Activated CD8-positive, alpha-beta memory T cell treated with anti-CD3 and anti-CD28 coated beads, Interleukin-2, amount 50 U/mL, for 1 hour (primary cell): ENCODE data around the gene ZNF773.
"Not testable (repeated sequence)": the region's sequence is repeated elsewhere in the genome, so short reads cannot be mapped to it uniquely, and the experiment has no call there.

Experiments
- DNase-seq: peaks from one replicate; pipeline ENCODE4 v3.0.0-alpha.2; 2020; ENCODE audit errors: extremely low read depth

The ZNF773 gene

DNA sequence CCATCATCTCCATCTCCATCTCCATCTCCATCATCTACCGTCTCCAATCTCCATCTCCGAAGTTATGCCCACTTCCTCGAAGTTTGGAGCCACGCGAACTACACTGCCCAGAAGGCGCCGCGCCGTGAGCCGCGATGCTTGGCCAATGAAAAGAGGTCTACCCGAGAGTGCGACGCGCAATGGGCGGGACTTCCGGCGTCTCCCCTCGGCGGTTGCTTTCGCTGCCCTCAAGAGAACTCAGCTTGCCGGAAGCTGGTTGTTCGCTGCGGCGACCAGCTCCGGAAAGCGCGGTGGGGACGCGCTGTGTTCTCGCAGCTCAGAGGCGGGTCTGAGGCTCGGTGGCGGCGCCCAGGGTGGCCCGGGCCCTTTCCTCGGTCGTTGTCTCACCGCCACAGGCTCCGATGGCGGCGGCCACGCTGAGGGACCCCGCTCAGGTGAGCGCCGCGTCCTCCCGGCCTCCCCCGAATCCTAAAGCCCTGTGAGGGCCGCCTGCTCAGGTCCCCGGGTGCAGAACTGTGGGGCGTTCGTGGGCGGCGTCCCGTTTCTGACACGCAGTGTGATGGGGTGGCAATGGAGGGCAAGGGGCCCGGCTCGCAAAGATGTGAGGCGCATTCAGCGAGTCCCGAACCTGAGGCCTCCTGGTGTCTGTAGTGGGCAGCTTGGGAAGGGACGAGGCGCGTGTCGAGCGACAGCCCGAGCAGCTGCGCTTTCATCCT lies at the start of gene ZNF773:
ZNF773 (plus strand) TSS at position 259 of the 716 bp plus-strand sequence; CDS start at position 402, 143 bp downstream.
- peak; percentile 88 for DNase-seq

DNA sequence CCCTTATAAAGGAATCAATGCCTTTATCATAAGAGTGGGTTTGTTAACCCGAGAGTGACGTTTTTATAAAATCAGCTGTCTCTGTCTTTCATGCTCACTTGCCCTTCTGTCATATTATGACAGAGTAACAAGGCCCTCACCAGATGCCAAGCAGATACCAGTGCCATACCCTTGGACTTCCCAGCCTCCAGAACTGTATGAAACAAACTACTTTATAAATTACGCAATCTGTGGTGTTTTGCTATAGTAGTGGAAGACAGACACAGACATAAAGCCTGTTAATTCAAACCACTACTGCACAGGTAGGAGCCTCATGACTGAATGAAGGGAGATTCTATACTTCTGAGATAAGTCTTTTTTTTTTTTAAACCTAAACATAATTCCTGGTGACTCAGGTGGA lies 47.4 kb upstream of the ZNF773 start:
- DNase-seq = no peak

DNA sequence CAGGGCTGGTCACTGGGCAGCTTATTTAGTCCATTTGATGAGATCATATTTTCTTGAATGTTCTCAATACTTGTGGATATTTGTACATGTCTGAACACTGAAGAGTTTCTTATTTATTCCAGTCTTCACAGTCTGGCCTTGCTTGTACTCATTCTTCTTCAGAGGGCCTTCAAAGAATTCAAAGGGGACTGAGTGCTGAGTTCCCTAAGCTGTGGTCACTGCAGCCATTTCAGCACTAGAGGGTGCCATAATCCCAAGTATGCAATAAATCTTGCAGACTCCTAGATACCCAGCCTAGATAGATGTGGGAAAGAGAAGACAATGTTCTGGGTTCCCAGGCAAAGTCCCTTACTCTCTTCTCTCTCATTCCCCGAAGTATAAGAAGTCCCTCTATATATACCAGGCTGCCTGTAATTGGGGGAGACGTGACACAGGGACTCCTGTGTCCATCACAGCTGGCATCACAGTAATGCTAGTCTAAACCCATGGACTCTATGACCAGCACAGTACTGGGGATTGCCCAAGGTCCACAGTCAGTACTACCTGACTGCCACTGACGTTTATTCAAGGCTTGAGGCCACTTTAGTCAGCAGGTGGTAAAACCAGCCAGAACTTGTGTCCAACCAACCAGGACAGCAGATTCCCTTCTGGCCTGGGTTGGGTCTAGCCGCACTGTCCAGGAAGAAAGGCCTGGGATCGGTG lies 33.9 kb upstream of the ZNF773 start:
- DNase-seq = no peak

DNA sequence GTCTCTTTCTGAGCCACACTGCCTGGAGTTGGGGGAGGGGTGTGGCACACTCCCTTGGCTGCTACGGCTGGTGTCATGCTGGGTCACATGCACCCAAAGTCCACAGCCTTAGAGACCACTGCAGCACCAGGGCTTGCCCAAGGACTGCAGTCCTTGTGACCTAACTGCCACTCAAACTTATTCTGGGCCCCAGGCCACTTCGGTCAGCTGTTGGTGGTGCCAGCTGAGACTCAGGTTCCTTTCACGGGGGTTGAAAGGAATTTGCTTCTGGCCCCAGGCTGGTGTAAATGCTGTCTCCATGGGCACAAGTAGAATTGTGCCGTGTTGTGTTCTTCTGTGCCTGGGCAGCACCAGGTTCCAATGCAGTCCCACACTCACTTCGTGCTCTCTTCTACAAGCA lies 33.2 kb upstream of the ZNF773 start:
- no peak for DNase-seq

DNA sequence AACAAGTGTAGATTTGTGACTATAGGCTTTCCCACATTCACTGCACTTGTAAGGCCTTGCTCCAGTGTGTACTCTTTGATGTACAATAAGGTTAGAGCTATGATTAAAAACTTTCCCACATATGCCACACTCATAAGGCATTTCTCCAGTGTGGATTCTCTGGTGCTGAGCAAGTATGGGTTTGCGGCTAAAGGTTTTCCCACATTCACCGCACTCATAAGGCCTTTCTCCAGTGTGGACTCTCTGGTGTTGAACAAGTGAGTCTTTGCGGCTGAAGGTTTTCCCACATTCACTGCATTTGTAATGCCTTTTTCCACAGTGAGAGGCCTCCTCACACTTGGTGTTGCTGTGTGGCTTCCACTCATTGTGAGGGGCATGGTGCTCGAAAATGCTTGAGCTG lies 26.1 kb upstream of the ZNF773 start:
- no peak for DNase-seq

DNA sequence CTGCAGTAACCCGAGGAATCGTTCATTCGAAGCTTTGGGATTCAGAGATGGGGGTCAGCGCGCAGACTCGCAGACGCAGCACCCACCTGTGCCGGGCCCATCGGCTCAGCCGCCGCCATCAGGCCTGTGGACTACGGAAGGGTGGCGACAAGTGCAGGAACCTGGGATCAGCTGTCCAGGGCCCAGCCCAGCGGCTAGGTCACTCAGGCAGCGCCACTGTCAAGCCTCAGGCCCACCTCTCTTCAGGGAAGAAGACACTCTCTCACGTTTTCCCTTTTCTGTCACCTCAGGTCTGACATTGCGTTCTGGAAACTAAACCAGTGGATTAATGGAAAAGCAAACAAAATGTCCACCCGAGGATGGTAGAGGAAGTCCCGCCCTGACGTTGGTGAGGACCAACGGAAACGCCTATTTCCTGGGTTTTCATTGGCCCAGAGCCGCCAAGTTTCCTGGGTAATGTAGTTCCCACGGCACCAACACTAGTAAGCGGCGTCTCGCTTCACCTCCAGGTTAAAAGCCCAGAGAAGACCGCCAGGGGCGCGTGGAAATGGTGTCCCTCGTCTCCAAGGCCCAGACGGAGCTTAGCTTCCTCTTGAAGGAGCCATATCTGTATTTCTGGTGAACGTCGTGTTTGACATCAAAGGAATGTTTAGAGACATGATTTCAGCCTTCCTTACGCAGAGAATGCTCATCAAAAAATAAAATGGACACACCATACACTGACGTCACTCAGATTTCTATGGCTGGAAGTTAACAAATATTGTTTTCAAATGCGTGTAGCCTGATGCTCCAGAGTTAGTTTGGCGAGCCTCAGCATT lies 22.3 kb upstream of the ZNF773 start, which contains the start of gene ZNF772:
ZNF772 (minus strand) TSS at position 376 of the 818 bp plus-strand sequence; CDS start at position 119, 257 bp downstream.
- DNase-seq = peak; percentile 73

DNA sequence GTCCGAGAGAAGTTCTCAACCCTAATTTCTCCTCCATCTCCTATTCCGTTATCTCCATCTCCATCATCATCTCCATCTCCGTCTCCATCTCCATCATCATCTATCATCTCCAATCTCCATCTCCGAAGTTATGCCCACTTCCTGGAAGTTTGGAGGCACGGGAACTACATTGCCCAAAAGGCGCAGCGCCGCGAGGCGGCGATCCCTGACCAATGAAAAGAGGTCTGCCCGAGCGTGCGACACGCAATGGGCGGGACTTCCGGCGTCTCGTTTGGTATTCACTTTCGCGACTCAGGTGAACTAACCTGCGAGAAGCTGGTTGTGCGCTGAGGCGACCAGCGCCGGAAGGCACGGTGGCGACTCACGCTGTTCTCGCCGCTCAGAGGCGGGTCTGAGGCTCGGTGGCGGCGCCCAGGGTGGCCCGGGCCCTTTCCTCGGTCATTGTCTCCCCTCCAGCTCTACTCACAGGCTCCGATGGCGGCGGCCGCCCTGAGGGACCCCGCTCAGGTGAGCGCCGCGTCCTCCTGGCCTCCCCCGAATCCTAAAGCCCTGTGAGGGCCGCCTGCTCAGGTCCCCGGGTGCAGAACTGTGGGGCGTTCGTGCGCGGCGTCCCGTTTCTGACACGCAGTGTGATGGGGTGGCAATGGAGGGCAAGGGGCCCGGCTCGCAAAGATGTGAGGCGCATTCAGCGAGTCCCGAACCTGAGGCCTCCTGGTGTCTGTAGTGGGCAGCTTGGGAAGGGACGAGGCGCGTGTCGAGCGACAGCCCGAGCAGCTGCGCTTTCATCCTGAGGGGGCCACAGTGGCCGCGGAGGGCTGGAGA lies 12.1 kb upstream of the ZNF773 start, which contains the start of gene ZNF419:
ZNF419 (plus strand) TSS at position 274 of the 822 bp plus-strand sequence; CDS start at position 475, 201 bp downstream.
- peak; percentile 82 for DNase-seq

DNA sequence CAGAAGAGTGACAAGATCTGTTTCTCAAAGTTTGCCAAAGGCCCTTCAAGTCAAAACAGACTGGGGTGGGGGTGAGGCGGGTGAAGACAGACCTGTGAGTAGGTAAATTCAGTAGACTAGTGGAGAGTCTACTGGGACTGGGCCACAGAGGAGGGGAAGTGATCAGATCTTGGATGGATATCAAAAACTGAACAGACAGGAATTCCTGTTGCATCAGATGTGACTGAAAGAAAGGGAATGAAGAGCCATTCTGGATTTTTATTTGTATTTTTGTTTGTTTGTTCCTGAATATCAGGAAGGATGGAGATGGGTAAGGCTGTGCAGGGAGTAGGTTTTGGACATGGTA lies 11.5 kb upstream of the ZNF773 start:
- not testable (repeated sequence) for DNase-seq

DNA sequence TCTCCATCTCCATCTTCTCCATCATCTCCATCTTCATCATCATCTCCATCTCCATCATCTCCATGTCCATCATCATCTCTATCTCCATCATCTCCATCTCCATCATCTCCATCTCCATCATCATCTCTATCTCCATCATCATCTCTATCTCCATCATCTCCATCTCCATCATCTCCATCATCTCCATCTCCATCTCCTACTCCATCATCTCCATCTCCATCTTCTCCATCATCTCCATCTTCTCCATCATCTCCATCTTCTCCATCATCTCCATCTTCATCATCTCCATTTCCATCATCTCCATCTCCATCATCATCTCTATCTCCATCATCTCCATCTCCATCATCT lies 432 bp upstream of the ZNF773 start:
- DNase-seq = not testable (repeated sequence)

DNA sequence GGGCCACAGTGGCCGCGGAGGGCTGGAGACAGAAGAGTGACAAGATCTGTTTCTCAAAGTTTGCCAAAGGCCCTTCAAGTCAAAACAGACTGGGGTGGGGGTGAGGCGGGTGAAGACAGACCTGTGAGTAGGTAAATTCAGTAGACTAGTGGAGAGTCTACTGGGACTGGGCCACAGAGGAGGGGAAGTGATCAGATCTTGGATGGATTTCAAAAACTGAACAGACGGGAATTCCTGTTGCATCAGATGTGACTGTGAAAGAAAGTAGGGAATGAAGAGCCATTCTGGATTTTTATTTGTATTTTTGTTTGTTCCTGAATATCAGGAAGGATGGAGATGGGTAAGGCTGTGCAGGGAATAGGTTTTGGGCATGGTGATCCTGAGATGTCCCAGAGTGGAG lies 662 bp downstream of the ZNF773 start:
- DNase-seq = not testable (repeated sequence)

DNA sequence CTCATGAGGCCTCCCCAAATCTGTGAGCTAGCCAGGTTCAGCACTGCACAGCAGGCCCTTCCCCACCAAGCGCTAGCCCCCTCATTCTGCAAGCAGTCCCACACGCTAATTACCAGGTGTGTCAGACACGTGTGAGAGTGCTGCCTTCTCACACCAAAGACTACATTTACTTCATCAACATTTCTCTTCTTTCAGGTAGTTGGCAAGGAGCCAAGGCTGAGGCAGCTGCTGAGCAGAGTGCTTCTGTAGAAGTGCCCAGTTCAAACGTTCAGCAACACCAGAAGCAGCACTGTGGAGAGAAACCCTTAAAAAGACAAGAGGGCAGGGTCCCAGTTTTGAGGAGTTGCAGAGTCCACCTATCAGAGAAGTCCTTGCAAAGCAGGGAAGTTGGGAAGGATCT lies 6.4 kb downstream of the ZNF773 start:
- no peak for DNase-seq

DNA sequence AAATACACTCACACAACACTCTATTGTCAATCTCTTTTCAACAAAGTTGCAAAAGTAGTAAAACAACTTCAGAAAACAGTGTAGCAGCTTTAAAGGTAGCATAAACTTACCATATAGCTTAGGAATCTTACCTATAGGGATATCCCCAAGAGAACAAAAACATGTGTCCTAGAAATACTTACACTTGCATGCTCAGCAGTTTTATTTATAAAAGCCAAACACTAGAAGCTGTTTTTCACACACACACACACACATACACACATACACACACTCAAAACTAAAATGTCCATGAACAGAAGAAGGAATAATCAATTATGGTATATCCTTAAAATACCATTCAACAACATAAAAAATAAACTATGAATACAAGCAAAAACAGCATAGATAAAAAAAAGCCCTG lies 11.7 kb downstream of the ZNF773 start:
- no peak for DNase-seq

DNA sequence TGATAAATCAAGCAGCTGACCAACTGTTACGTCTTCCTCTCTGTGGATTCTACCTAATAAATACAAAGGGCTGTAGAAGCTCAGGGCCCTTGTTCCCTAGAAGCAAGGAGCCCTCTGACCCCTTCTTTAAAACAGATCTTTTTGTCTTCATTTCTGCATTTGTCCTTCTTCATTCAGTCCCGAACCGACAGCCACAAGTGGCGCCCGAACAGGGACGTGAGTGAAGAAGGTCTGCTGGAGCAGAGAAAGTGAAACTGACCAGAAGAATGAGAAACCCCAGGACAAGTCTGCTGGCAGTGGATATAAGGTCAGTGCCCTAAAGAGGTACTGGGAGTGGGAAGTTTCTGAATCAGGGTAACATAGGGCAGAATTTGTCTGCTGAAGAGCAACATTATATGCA lies 13.1 kb downstream of the ZNF773 start:
- no peak for DNase-seq

DNA sequence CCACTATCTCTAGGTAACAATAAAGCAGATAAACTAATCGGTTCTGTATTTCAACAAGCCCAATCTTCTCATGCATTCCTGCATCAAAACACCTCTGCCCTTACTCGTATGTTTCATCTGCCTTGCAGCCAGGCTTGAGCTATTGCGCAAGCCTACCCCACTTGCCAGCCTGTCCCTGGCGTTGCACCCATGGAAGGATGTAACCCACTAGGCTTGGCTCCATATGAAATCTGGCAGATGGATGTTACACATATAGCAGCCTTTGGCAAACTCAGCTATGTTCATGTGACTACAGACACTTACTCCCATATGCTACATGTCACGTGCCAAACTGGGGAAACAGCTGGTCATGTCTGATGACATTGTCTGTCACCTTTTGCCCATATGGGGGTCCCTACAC lies 15.5 kb downstream of the ZNF773 start:
- no peak for DNase-seq

DNA sequence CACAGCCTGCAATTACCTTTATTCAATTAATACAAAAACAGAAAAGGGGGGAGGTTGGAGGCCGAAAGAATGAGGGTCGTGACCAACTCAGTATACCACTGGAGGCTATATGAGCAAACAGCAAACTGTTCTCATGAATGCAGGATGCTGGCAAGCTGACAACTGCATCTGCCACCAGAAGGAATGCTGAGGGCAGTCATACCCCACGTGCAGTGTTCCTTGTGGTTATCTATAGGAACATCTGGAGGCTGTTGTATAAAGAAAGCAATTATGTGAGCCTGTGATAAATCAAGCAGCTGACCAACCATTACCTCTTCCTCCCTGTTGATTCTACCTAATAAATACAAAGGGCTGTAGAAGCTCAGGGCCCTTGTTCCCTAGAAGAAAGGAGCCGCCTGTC lies 18.3 kb downstream of the ZNF773 start:
- DNase-seq = not testable (repeated sequence)

DNA sequence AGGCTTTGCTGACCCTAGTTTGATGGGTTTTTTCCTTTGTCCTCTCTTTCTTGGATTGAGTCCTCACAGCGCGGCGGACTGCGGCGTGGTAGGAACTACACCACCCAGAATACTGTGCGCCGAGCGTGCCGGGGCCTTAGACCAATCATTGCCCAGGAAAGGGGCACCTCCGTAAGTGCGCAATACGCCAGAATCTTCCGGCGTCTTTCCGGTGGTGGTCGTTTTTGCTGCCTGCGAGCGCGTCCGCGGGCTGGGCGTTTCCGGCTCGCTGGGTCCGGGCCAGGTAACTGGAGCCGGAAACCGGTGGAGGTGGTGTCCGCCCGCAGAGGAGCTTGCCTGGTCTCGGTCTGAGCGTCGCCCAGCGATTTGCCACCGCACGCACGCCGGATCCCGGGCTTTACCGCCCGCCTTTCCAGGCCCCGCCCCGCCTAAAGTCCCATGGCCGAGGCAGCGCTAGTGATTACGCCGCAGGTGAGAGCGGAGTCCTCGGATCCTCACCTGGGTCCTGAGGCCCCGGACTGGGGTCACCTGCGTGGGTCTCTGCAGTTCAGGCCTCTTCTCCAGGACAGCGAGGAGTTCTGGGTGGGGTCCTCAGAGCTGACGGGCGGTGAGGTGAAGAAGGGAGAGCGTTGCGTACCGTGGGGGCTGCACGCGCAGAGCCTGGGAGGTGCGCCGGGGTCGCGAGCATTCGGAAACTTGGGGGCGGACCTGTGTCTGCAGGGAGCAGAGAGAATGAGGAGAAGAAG lies 27.6 kb downstream of the ZNF773 start, which contains the start of gene ZNF549:
ZNF549 (plus strand) TSS at position 221 of the 746 bp plus-strand sequence; CDS start at position 439, 218 bp downstream.
- peak; percentile 79 for DNase-seq

DNA sequence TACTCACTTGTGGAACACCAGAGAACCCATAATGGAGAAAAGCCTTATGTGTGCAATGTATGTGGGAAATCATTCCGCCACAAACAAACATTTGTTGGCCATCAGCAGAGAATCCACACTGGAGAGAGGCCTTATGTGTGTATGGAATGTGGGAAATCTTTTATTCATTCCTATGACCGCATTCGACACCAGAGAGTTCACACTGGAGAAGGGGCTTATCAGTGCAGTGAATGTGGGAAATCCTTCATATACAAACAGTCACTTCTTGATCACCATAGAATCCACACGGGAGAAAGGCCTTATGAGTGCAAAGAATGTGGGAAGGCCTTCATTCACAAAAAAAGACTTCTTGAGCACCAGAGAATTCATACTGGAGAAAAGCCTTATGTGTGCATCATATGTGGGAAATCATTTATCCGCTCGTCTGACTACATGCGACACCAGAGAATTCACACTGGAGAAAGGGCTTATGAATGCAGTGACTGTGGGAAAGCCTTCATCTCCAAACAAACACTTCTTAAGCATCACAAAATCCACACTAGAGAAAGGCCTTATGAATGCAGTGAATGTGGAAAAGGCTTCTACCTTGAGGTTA lies 38.3 kb downstream of the ZNF773 start:
- no peak for DNase-seq

DNA sequence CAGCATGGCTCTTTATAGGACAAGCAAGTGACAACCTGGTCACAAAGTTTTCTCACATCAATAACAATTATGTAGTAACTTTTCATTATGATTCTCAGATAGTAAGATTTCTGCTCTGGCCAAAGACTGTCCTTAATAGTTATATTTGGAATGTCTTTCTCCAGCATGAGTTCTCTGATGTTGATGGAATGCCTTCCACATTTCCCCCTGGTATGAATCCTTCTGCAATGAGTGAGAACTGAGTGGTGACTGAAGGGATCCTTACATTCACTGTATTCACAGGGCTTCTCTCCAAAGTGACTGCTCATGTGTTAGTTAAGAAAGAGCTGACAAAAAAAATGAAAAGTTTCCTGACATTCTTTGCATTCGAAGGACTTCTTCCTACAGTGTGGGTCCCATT lies 46.8 kb downstream of the ZNF773 start:
- no peak for DNase-seq

DNA sequence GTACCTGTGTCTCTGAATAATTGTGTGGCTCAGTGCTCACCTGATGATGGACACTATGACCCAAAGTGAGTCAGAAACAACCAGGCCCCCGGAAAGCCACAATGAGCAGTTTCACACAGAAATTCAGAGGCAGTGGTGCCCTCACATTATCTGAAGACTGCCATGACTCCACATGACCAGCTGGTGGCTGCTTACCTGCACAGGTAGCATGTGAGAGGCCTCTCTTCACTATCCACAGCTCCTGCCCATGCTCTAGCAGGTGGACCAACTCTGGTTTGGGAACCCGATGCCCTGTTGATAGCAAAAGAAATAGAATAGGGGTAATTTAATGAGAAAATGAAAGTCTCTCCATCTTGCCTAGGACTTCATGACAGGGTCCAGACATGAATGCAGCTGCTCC lies 52.7 kb downstream of the ZNF773 start:
- DNase-seq = no peak

DNA sequence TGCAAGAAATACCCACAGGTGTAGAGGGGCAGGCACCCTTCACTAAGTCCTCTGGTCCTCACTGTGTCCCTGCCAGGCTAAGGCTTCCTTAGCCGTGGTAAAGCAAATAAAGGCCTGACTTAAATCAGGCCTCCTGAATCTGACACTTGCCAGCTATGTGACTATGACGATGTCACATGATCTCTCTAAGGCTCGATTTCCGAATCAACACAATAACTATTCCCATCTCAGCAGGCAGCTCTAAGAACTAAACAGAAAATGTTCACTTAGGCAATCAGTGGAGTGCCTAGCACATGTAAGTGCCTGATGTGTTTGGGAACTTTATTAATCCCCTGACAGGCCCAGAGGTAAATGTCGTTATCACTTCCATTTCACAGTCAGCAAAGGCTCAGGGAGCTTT lies 57.9 kb downstream of the ZNF773 start:
- DNase-seq = no peak
